ENCODE data around the gene WNT1.

DNA sequence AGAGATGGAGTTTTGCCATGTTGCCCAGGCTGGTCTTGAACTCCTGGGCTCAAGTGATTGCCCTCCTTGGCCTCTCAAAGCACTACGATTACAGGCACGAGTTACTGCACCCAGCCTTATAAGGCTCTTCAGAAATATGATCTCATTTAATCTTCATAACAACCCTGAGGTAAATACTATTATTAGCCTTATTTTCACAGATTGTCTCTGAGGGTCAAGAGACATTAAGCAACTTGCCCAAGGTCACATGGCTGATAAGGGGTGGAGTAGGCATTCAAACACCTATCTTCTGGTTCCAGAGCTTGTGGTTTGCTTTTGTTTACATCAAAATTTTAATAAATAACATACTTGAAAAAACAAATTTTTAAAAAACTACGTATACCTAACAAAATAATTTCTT lies 35.3 kb downstream of the WNT1 start:
- TF ChIP-seq EZH2 (IDR thresholded peaks at IDR 0.05; ENCODE audit: borderline replicate concordance, low read depth, low read length, poor library complexity, severe bottlenecking) = no peak
- TF ChIP-seq, protein P1, sequence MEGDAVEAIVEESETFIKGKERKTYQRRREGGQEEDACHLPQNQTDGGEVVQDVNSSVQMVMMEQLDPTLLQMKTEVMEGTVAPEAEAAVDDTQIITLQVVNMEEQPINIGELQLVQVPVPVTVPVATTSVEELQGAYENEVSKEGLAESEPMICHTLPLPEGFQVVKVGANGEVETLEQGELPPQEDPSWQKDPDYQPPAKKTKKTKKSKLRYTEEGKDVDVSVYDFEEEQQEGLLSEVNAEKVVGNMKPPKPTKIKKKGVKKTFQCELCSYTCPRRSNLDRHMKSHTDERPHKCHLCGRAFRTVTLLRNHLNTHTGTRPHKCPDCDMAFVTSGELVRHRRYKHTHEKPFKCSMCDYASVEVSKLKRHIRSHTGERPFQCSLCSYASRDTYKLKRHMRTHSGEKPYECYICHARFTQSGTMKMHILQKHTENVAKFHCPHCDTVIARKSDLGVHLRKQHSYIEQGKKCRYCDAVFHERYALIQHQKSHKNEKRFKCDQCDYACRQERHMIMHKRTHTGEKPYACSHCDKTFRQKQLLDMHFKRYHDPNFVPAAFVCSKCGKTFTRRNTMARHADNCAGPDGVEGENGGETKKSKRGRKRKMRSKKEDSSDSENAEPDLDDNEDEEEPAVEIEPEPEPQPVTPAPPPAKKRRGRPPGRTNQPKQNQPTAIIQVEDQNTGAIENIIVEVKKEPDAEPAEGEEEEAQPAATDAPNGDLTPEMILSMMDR (conservative IDR thresholded peaks at IDR 0.05; ENCODE audit: low read depth, low read length) = no peak

All from A673 (cell line).